HG03575 (cell line): ENCODE results near the gene PSMF1.
"Not testable (repeated sequence)": the region's sequence is repeated elsewhere in the genome, so short reads cannot be mapped to it uniquely, and the experiment has no call there.

Experiments
- ATAC-seq: cut with Tn5 transposase; IDR thresholded peaks from one replicate; pipeline ENCODE4 v1.9.1; 2021; ENCODE audit not compliant: unreplicated experiment, insufficient number of reproducible peaks, low FRiP score; ENCODE audit errors: extremely low read depth

The PSMF1 gene

DNA sequence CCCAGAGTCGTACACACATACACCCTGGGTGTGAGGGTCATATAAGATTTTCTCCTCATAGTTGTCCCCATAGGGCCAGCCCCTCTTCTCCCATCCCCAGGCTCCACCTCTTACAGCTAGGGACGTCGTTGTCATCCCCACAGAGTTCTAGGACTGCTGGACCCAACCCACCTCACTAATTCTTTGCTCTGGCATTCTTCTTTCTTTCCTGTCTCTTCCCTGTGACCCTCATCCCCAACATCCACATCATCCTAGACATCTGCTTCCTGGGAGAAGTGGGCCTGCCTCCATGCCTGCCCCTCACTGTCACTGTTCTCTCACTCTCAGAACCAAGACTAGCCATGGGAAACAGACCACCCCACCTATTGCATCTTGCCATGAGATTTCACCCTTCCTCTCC is 1.1 kb downstream of the PSMF1 start:
- ATAC-seq = no peak

DNA sequence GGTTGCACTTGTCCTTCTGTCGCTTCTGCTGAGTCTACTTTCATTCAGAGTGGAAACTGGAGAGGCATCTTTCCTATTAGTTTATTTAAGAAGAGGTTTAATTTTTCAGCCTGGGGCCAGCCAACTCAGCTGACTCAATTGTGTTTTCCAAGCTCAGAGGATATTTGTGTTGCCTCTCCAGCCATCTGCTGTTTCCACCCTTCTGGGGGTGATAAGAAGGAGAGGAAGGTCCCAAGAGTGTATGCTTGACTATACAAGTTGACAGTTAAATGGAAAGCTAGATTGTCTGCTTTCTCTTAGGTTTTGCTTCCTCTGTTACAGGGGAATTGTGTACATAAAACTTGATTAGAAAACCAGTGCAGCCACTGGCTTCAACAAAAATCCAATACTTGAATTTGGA is 3.0 kb downstream of the PSMF1 start:
- no peak for ATAC-seq

DNA sequence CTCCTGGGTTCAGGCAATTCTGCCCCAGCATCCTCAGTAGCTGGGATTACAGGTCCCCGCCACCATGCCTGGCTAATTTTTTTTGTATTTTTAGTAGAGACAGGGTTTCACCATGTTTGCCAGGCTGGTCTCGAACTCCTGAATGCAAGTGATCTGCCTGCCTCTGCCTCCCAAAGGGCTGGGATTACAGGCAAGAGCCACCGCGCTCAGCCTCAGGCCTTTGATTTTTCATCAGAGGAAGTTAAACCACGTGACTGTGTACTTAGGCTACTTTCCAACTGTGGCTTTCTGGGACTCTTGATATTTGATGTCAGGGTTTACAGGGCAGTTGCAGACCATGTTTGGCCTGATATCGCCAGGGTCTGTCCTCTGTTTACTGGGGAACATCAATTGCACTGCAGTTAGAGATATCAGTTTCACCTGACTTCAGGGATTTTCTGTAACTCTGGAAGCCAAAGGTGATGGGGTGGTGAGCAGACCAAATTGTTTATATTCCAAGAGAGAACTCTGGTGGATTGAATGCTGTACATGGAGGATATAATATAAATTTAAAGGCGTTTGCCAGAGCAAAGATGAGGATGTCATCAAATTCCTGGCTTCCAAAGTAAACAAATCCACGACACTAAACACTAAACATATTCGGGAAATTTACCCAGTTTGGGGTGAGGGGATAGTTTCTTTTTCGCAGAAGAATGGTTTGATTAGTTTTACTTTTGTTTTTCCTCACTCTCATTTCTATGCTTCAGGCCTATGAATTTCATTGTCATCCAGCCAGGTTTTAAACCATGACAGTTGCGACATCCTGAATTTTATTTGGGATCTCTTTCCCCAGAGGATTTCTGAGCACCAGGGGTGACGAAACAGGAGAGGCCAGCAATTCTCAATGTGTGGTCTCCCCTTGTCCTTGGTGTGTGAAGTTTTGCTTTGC is 4.2 kb downstream of the PSMF1 start:
- no peak for ATAC-seq

DNA sequence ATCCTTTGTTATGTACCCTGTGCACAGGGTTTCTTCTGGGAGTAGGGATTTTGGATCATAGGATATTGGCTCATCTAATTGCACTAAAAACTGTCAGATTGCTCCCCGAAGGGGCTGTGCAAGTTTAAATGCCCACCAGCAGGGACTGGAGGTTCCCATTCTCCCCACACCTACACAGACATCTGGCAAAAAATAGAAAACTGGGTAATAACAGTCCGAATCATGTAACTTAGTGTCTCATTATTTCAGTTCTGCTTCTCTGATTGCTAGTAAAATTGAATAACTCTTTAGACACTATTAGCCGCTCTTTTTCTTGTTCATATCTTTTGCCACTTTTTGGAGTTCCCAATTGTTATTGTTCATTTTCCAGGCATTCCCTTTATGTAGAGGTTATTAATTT is 5.3 kb downstream of the PSMF1 start:
- ATAC-seq = no peak

DNA sequence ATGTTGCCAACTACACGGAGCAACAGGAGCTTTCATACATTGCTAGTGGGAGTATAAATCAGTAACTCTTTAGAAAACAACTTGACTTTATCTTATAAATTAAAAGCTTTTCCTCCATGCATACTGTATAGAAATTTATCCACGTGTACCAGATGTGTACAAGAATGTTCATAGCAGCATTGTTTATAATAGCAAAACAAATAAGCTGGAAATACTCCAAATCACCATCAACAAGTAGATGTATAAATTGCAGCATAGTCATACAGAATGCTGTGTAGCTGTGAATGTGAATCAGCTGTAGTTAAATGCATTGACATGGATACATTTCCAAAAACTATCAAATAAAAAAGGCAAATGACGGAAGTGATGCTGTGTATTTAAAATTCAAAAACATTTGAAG is 6.0 kb downstream of the PSMF1 start:
- no peak for ATAC-seq

DNA sequence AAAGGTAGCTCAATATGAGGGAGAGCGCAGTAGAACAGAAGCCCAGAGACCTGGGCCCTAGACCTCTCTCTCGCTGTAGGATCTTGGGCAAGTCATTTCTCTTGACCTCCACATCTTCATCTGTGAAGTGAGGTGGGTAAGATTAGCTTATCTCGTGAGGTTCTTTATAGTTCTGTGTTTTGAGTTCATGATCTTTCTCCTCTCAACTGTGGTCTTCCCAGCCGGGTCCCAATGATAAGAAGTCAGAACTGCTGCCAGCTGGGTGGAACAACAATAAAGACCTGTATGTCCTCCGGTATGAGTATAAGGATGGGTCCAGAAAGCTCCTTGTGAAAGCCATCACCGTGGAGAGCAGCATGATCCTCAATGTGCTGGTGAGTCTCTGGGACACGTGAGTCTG is 6.9 kb downstream of the PSMF1 start:
- no peak for ATAC-seq

DNA sequence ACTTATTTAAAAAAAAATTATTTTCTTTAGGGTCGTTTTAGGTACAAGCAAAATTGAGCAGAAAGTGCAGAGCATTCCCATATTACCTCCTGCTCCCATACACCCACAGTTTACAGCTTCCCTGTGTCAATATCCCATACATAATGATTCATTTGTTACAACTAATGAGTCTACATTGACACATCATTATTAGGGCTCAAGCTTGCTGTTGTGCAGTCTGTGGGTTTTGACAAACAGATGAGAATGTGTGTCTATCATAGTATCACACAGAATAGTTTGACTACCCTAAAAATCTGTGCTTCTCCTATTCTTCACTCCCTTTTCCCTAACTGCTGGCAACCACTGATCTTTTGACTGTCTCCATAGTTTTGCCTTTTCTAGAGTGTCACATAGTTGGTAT is 9.4 kb downstream of the PSMF1 start:
- ATAC-seq = no peak

DNA sequence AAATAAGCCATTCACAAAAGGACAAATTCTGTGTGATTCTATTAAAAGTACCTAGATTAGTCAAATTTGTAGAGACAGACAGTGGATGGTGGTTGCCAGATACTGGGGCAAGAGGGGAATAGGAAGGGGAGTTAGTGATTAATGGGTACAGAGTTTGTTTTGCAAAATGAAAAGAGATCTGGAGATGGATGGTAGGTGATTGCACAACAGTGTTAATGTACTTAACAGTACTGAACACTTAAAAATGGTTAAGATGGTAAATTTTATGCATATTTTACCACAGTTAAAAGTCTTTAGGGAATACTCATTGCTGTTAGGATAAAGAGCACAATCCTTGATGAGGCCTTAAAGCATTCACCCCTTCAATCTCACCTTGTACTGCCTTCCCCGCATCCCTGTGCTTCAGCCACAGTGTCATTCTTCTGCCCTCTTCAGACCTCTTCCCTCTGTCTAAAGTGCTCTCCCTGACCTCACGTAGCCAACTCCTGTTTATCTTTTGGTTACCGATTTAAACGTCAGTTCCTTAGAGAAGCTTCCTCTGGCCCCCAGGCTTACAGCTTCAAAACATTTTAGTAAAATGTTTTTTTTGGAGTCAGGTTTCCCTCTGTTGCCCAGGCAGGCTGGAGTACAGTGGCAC is 11.8 kb downstream of the PSMF1 start:
- no peak for ATAC-seq

DNA sequence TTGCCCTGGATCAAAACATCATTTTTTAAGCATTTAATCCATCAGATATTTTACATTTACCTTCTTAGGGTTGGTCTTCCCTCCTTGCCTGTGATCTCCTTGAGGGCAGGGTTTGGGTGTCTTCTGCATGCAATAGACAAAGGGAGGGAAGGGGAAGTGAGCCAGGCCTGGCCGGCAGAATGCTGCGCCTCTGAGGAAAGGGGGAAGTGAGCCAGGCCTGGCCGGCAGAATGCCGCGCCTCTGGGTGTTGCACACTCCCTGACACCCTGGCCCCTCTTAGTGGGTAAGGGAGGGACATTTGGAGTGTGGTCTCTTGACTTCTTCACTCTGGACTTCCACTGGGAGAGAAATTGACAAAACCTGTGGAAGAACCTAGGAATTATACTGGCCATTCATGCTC is 12.4 kb downstream of the PSMF1 start:
- no peak for ATAC-seq

DNA sequence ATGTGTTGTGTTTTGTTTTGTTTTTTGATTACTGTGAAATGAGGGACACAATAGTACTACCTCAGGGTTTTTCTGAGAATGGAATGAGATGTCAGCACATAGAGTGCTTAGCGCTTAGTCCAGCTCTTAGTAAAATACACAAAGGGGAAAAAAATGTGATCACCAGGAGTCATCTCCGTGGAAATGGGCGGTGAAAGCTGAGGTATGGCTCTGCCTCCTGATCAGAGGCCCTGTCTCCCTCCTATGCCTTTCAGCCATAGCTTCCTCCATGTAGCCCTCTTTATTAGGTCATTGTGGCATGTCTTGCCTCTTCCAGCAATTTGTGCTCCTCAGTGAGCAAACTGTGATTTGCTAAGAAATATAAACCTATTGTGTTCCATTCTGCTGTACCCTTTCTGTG is 13.0 kb downstream of the PSMF1 start:
- ATAC-seq = no peak

DNA sequence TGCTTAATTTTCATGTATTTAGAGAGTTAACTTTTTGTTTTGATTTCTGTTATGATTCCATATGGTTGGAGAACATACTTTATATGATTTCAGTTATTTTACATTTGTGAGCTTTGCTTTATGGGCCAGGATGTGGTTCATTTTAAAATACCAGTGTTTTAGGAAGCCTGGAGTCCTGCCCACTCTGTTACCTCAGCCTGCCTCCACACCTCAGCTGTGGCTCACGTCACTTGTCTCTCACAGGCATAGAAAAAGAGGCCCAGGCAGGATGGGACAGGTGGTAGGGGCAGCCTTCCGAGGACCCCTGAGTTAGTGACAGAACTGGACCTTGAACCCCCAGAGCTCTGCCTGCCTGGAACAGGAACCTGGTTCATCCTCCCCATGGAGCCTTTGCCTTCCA is 16.0 kb downstream of the PSMF1 start:
- ATAC-seq = no peak

DNA sequence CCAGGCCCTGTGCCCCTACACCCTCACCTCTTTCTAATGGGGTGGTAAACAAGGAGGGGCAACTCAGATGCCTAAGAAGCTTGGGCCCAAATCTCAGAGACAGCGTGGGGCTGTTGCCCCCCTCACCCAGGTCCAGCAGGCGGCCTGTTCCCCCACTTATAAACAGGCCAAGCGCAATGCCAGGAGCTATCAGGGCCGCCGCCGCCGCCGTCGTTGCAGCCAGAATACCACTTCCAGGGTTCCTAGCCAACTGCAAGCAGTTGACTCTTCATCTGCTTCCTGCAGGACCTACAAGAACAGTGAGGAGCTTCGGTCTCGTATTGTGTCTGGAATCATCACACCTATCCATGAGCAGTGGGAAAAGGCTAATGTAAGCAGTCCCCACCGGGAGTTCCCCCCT is 16.4 kb downstream of the PSMF1 start:
- no peak for ATAC-seq

DNA sequence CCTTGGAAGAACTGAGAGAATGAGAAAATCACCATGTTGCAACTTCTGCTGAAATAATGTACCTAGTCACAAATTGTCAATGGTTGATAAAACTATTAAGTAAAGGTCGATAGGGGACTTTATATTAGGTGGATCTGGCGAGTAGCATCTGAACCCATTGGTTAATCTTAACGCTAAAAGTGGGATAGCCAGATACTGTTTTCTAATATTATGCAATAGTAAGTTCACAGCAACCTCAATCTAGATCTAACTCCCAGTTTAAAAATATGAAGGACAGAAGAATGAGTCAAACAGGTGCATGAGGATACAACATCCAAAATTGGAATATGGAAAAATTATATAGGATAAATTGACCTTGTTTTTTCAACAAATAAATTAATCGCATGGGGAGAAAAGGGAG is 18.8 kb downstream of the PSMF1 start:
- no peak for ATAC-seq

DNA sequence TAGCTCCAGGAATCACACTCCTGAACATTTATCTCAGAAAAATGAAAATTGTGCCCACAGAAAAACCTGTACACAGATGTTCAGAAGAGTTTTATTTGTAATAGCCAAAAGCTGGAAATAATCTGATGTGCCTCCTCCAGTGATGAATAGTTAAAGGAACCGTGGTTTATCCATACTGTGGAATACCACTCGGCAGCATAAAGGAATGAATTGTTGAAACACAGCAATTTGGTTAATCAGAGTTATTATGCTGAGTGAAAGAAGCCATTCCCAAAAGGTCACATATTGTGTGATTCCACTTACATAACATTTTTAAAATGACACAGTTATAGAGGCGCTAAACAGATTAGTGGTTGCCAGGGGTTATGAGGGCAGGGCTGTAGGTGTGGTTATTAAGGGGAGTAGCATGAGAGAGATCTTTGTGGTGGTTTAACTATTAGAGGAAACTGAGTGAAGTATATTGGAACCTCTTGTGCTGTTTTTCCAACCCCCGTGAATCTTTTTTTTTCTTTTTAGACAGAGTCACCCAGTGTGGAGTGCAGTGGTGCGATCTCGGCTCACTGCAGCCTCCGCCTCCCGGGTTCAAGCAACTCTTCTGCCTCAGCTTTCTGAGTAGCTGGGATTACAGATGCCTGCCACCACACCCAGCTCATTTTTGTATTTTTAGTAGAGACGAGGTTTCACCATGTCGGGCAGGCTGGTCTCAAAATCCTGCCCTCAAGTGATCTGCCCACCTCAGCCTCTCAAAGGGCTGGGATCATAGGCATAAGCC is 26.2 kb downstream of the PSMF1 start:
- ATAC-seq = no peak

DNA sequence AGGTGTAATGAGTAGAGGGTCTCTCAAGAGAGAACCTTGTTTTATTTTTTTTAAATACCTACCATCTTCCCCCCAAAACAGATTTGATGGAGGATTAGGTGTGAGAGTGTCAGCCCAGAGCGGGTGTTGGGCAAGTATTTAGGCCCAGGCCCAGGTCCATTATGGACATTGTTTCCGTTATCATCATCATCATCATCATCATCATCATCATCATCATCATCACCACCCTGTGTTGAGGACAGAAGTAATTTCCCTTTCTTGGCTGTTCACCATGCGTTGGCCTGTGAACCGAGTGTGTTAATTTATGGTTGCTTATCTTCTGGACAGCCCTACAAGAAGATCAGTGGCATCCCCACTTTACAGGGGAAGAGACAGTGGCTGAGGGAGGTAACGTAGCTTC is 28.6 kb downstream of the PSMF1 start:
- ATAC-seq = no peak

DNA sequence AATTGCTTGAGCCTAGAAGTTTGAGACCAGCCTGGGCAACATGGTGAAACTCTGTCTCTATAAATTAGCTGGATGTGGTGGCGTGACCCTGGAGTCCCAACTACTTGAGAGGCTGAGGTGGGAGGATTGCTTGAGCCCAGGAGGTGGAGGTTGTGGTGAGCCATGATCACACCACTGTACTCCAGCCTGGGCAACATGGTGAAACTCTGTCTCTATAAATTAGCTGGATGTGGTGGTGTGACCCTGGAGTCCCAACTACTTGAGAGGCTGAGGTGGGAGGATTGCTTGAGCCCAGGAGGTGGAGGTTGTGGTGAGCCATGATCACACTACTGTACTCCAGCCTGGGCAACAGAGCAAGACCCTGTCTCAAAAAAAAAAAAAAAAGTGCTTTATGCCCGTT is 31.4 kb downstream of the PSMF1 start:
- not testable (repeated sequence) for ATAC-seq

DNA sequence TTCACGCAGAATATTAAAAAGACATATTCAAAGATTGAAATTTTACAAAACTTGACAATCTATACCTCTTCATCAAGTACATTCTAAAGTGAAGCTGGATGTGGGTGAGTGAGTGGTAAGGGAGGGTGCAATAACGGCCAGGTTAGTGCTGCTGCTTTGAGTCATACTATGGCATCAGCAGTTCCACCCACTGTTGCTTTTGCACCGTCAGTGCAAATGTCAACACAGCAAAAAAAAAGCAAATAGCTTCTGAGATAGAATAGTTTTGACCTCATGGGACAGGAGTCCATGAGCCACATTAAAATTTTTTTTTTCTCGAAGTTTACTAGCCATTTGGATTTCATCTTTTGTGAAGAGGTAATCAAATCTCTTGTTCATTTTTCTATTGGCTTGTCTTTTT is 31.8 kb downstream of the PSMF1 start:
- ATAC-seq = no peak

DNA sequence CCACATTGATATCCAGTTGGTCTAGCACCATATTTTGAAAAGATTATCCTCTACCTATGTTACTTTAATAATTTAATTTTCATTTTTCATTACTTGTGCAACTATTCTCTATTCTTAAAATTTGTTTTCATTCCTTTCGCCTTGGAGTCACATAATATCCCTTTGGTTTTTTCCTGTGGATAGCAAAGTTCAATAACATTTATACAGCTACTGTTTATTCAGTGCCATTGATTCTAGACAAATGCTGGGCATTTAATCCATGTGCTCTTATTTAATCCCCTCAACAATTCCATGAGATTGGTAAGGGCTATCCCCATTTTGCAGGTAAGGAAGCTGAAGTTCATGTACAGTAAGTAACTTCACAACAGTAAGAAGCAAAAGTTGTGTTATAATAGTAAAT is 32.6 kb downstream of the PSMF1 start:
- ATAC-seq = no peak

DNA sequence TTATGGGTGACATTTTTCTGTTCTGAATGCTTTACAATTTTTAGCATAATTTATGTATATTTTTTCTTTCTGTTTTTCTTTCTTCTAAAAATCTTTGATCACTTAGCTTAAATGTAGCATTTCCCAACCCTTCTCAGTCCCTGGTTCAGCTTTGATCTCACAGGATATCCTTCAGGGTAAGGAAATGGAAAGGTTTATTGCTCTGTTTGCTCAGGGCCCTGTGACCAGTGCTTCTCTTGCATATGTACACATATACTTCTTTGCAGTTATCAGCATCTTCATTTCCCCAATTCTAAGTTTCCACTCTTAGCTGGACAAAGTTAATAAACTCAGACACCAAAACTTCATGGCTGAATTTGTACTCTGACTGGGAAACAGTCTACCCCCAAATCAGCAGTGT is 35.8 kb downstream of the PSMF1 start:
- no peak for ATAC-seq

DNA sequence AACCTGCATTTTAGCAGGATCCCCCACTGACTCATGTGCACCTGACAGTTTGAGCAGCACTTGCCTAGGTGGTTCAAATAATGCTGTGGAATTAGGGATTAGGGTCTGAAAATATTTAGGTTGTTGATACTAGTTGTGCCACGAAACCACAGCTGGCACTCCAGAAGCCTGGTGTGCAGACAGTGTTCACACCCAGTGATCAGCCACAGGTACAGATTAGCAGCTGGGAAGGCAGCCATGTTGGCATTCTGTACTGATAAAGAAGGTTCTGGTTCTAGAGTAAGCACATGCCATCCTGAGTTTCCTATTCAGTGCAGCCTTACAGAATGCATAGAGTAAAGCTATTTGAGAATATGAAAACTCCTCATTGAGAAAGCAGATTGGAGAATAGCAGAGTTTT is 36.3 kb downstream of the PSMF1 start:
- ATAC-seq = no peak
